Neural progenitor cell (in vitro differentiated cells): ENCODE data around the gene UBR4. TPM values are rescaled to one million over a fixed set of nuclear protein-coding genes. Genes with fewer than 3 reads are reported as not detected.

ENCODE experiments used
- DNase-seq: peaks from one replicate; pipeline ENCODE4 v3.0.0-alpha.2; 2016; ENCODE audit warnings: low spot score
- H2AFZ ChIP-seq: fragments of 200-600 bp; sonication (generic); replicated peaks from 2 replicates; pipeline ENCODE4 v1.6.1; 2016; ENCODE audit warnings: antibody characterized with exemption
- H3F3A ChIP-seq: fragments of 200-600 bp; sonication (generic); 2 replicates; pipeline ENCODE4 v1.6.1; 2016; ENCODE audit warnings: antibody characterized with exemption, low read depth
- H3K27ac ChIP-seq: fragments of 200-600 bp; sonication (generic); 2 replicates; pipeline ENCODE4 v1.5.1; 2016; ENCODE audit warnings: mild to moderate bottlenecking
- H3K27me3 ChIP-seq: fragments of 200-600 bp; sonication (generic); 2 replicates; pipeline ENCODE4 v1.6.1; 2016; ENCODE audit warnings: mild to moderate bottlenecking, moderate library complexity
- H3K36me3 ChIP-seq: fragments of 200-600 bp; sonication (generic); 2 replicates; pipeline ENCODE4 v1.5.1; 2016
- H3K4me1 ChIP-seq: fragments of 200-600 bp; sonication (generic); 2 replicates; pipeline ENCODE4 v1.6.1; 2016; ENCODE audit warnings: mixed run types
- H3K4me2 ChIP-seq: fragments of 200-600 bp; sonication (generic); 2 replicates; pipeline ENCODE4 v1.6.1; 2016
- H3K4me3 ChIP-seq: fragments of 200-600 bp; sonication (generic); 2 replicates; pipeline ENCODE4 v1.5.1; 2016
- H3K79me2 ChIP-seq: fragments of 200-600 bp; sonication (generic); 2 replicates; pipeline ENCODE4 v1.6.1; 2016; ENCODE audit warnings: low read depth
- H3K9ac ChIP-seq: fragments of 200-600 bp; sonication (generic); 2 replicates; pipeline ENCODE4 v1.6.1; 2016
- H3K9me3 ChIP-seq: fragments of 200-600 bp; sonication (generic); 2 replicates; pipeline ENCODE4 v1.5.1; 2016; ENCODE audit warnings: low read depth
- H4K20me1 ChIP-seq: fragments of 200-600 bp; sonication (generic); 2 replicates; pipeline ENCODE4 v1.6.1; 2016; ENCODE audit warnings: low read depth
- H3K27ac Mint-ChIP-seq: 3 replicates; pipeline ENCODE4 v1.8.0; 2021; ENCODE audit warnings: mixed read lengths
- H3K27me3 Mint-ChIP-seq: 2 replicates; pipeline ENCODE4 v1.8.0; 2022; ENCODE audit warnings: low read depth, mild to moderate bottlenecking, inconsistent platforms, moderate library complexity, mixed read lengths; ENCODE audit not compliant: insufficient read depth
- H3K36me3 Mint-ChIP-seq: 3 replicates; pipeline ENCODE4 v1.8.0; 2021; ENCODE audit warnings: mixed read lengths
- H3K4me1 Mint-ChIP-seq: 3 replicates; pipeline ENCODE4 v1.8.0; 2021; ENCODE audit warnings: mixed read lengths
- H3K4me3 Mint-ChIP-seq: 3 replicates; pipeline ENCODE4 v1.8.0; 2021; ENCODE audit warnings: mild to moderate bottlenecking, moderate library complexity, mixed read lengths
- H3K9me3 Mint-ChIP-seq: 3 replicates; pipeline ENCODE4 v1.8.0; 2020; ENCODE audit warnings: mixed read lengths
- EZH2 ChIP-seq: fragments of 200-600 bp; sonication (generic); IDR thresholded peaks from 2 replicates; pipeline ENCODE4 v1.6.1; 2017; ENCODE audit warnings: antibody characterized with exemption, mild to moderate bottlenecking, moderate library complexity
- EZH2phosphoT487 ChIP-seq: fragments of 200-600 bp; sonication (generic); IDR thresholded peaks from 2 replicates; pipeline ENCODE4 v1.6.1; 2017; ENCODE audit warnings: antibody characterized with exemption
- total RNA-seq: library from RNA; depleted of rRNA; stranded (reverse); fragments of >200 nt; gene quantifications from 2 replicates; pipeline ENCODE4 v1.2.3, GENCODE V29; 2015; ENCODE audit warnings: low replicate concordance
- TF ChIP-seq, protein P1 (sequence below): fragments of 200-600 bp; sonication (generic); IDR thresholded peaks from 2 replicates; pipeline ENCODE4 v1.5.1; 2017; ENCODE audit warnings: antibody characterized with exemption, mild to moderate bottlenecking

The UBR4 gene
- total RNA-seq, 1 donor from 2014 or later, result 71.2 TPM

DNA sequence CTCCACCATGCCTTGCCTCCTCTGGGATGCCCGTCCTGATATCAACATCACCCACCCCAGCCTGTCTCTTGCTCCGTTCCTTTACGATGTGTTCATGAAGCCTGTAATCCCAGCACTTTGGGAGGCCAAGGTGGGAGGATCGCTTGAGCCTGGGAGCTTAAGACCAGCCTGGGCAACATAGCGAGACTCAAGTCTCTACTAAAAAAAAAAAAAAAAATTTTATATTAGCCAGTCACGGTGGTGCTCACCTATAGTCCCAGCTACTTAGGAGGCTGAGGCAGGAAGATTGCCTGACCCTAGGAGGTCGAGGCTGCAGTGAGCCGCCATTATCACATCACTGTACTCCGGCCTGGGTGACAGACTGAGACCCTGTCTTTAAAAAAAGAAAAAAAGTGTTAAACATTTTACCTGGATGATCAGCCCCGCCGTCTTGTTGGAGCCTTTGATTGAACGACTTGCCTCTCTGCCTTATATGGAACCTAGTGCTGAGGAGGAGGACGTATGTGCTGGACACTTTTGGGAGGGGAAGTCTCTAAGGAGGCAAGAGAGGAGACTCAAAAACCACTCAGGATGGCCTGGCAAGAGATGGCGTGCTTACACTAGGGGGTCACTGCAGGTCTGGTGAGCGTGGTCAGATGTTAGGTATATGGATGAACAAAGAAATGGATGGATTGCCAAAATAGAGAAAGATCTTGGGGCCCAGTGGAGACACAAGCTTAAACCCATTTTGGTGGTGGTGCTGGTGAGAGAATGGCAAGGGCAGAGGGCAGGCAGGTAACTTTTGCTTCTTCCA is 173.1 kb downstream of the UBR4 start:
- no peaks in the 10 kb centered on the region for H3K9me3 ChIP-seq
- H3K4me1 ChIP-seq, result no peaks in the 10 kb centered on the region
- H3F3A ChIP-seq, result no peaks in the 10 kb centered on the region
- Mint-ChIP-seq H3K36me3 (no peaks in the 10 kb centered on the region), H3K4me3 (no peak overlapping the region), H3K27ac (no peak overlapping the region), H3K27me3 (peaks cover under 1% of the 10 kb centered on the region), H3K4me1 (peaks cover 11% of the 10 kb centered on the region), H3K9me3 (no peaks in the 10 kb centered on the region)
- H3K4me2 ChIP-seq, result no peak overlapping the region
- no peaks in the 10 kb centered on the region for H3K79me2 ChIP-seq
- no peaks in the 10 kb centered on the region for H4K20me1 ChIP-seq
- no peak for DNase-seq
- H3K9ac ChIP-seq, result no peak overlapping the region
- no peak overlapping the region for H3K27ac ChIP-seq
- TF ChIP-seq EZH2phosphoT487 (no peak), EZH2 (no peak)
- TF ChIP-seq, protein P1, sequence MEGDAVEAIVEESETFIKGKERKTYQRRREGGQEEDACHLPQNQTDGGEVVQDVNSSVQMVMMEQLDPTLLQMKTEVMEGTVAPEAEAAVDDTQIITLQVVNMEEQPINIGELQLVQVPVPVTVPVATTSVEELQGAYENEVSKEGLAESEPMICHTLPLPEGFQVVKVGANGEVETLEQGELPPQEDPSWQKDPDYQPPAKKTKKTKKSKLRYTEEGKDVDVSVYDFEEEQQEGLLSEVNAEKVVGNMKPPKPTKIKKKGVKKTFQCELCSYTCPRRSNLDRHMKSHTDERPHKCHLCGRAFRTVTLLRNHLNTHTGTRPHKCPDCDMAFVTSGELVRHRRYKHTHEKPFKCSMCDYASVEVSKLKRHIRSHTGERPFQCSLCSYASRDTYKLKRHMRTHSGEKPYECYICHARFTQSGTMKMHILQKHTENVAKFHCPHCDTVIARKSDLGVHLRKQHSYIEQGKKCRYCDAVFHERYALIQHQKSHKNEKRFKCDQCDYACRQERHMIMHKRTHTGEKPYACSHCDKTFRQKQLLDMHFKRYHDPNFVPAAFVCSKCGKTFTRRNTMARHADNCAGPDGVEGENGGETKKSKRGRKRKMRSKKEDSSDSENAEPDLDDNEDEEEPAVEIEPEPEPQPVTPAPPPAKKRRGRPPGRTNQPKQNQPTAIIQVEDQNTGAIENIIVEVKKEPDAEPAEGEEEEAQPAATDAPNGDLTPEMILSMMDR, result no peak
- no peaks in the 10 kb centered on the region for H3K27me3 ChIP-seq
- H3K4me3 ChIP-seq, result no peak overlapping the region
- H2AFZ ChIP-seq, result no peak overlapping the region
- no peaks in the 10 kb centered on the region for H3K36me3 ChIP-seq

DNA sequence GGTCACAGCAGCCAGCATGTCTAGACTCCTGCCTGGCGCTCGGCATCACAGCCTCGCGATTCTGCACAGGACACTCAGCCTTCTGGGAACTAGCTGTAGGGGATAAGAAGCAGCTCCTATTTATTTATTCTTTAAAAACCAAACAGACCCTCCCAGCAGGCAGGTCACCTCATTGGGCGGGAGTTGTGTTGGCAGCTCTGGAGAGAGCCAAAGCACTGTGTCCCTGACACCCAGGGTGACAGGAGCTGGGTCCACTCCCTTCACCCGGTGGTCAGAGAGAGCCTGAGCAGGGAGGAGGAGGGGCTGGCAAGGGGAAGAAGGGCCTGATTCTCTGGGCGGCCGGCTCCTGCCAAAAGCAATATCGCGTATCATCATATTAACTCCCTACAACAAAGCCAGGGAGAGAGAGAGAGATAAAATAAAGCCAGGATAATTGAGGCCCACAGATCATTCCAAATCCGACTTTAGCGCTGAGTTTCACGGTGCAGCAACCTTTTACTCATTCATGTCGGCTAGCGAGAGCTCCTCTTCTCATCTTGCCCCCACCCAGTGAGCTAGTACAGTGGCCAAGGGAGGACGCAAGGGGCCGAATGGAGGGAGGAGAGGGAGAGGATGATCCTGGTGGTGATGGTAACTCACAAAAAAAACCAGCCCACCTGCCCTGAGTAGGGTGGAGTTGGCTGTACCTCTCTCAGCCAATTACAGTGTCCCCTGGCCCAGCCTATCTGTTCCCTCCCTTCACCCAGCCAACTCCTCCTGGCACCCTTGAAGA is 173.8 kb downstream of the UBR4 start:
- Histone ChIP-seq H3K9ac (no peak overlapping the region), H3K27me3 (no peaks in the 10 kb centered on the region), H4K20me1 (no peaks in the 10 kb centered on the region), H3K4me3 (no peak overlapping the region), H3K36me3 (no peaks in the 10 kb centered on the region), H3K9me3 (no peaks in the 10 kb centered on the region), H3K4me2 (no peak overlapping the region), H2AFZ (no peak overlapping the region), H3K79me2 (no peaks in the 10 kb centered on the region), H3K27ac (no peak overlapping the region), H3K4me1 (no peaks in the 10 kb centered on the region), H3F3A (no peaks in the 10 kb centered on the region)
- H3K4me3 Mint-ChIP-seq, result no peak overlapping the region
- no peak for DNase-seq
- peaks cover 11% of the 10 kb centered on the region for H3K4me1 Mint-ChIP-seq
- H3K9me3 Mint-ChIP-seq, result no peaks in the 10 kb centered on the region
- H3K27ac Mint-ChIP-seq, result no peak overlapping the region
- no peak for TF ChIP-seq EZH2phosphoT487
- no peak for TF ChIP-seq EZH2
- TF ChIP-seq, protein P1, result no peak
- peaks cover 4% of the 10 kb centered on the region for H3K27me3 Mint-ChIP-seq
- no peaks in the 10 kb centered on the region for H3K36me3 Mint-ChIP-seq

DNA sequence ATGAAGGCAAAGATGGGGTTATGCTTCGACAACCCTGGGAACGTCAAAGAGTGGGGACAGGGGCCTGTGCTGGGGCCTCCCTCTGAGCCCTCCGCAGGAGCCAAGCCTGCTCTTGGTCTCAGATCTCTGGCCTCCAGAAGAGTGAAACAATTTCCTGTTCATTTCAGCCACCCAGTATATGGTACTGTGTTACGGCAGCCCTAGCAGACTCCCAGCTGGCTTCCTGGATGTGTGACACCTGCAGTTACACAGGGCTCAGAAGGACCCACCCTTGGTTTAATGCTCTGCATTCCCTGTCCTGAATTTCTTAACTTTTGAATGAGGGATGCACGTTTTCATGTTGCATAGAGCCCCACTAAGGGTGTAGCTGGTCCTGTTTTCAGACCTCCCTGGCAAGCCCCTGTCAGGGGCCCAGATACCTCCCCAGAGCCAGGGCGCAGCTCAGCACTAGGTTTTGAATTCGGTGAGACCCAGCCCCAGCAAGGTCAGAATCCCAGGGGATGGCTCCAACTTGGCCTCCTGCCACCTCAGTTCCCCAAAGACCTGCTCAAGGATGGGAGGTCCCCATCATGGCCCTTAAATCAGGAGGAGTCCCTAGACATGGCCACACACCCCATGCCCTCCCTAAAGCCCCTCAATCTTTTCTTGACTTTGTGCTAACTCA is 174.6 kb downstream of the UBR4 start:
- H3K27ac Mint-ChIP-seq, result no peak overlapping the region
- H2AFZ ChIP-seq, result no peak overlapping the region

More for the DNA sequence above, 174.6 kb downstream of the UBR4 start:
- Histone ChIP-seq H3K4me1 (no peaks in the 10 kb centered on the region), H3K4me3 (no peak overlapping the region), H3F3A (no peaks in the 10 kb centered on the region), H3K27me3 (no peaks in the 10 kb centered on the region), H3K9ac (no peak overlapping the region), H3K4me2 (no peak overlapping the region), H3K36me3 (no peaks in the 10 kb centered on the region), H4K20me1 (no peaks in the 10 kb centered on the region), H3K27ac (no peak overlapping the region), H3K79me2 (no peaks in the 10 kb centered on the region), H3K9me3 (no peaks in the 10 kb centered on the region)
- Mint-ChIP-seq H3K36me3 (no peaks in the 10 kb centered on the region), H3K4me1 (peaks cover 11% of the 10 kb centered on the region), H3K27me3 (peaks cover 4% of the 10 kb centered on the region), H3K9me3 (no peaks in the 10 kb centered on the region), H3K4me3 (no peak overlapping the region)
- no peak for TF ChIP-seq EZH2phosphoT487
- no peak for TF ChIP-seq EZH2
- TF ChIP-seq, protein P1, result no peak
- no peak for DNase-seq
